Stimulated activated CD4-positive, alpha-beta T cell treated with anti-CD3 and anti-CD28 coated beads, Interleukin-2, amount 100 ng/mL, for 4 hours (primary cell): ENCODE measurements around the gene TMC8.

ENCODE experiments used
- DNase-seq: peaks from one replicate; pipeline ENCODE4 v3.0.0-alpha.2; 2020; ENCODE audit warnings: low read depth

The TMC8 gene

GRCh38 chr17:78180083-78180482, 49.5 kb downstream of the TMC8 start:
- no peak for DNase-seq

GRCh38 chr17:78180508-78180907, 49.9 kb downstream of the TMC8 start:
- DNase-seq: no peak

GRCh38 chr17:78182504-78182903, 51.9 kb downstream of the TMC8 start:
- DNase-seq: no peak

- no peak for DNase-seq
Observed at GRCh38 chr17:78183916-78184315, 53.3 kb downstream of the TMC8 start.

- DNase-seq: no peak
Observed at GRCh38 chr17:78184351-78184750, 53.8 kb downstream of the TMC8 start.

- no peak for DNase-seq
Observed at GRCh38 chr17:78184868-78185267, 54.3 kb downstream of the TMC8 start.

GRCh38 chr17:78185981-78186691, 55.6 kb downstream of the TMC8 start:
- no peak for DNase-seq

- DNase-seq: peak; percentile 52
Observed at GRCh38 chr17:78186692-78187595, 56.4 kb downstream of the TMC8 start, which contains the start of the genes AFMID and TK1. Gene AFMID (plus strand): TSS chr17:78187362. CDS start chr17:78187371, 9 bp downstream. Gene TK1 (minus strand): TSS chr17:78187052. CDS start chr17:78186994, 58 bp downstream.
